GM21576 (cell line): ENCODE measurements around the gene ETNPPL.

Source experiments
- ATAC-seq: cut with Tn5 transposase; IDR thresholded peaks from one replicate; pipeline ENCODE4 v1.9.1; 2021; ENCODE audit warnings: mild to moderate bottlenecking, moderate library complexity; ENCODE audit not compliant: unreplicated experiment

The ETNPPL gene

DNA sequence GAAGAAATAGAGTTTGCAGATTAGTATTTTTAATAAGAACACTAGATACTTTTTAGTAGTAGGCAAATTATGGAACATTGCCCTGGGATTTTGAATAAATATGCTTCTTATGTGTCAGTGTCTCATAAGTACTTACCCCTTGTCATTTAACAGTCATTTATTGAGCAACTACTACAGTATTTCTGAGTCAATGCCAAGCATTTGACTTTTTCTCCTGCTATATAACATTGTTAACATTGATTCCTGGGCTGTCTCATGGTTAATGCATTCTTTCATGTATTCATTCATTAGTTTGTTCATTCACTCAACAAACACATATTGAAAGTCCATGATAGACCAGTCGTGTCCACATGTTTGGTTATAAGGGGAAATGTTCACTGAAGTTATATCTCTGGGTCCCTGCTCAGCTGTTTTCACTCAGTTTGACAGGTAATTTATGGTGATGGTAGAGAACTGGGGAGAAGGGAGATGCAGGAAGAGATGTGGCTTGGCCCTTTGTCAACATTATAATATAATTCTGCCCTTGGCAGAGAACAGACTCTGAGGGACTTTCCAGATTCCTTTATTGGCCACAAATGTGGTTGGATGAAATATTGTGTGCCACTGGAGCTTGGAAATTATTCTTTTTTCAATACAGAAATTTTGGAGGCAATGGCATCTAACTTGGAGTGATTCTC is 62.6 kb downstream of the ETNPPL start:
- ATAC-seq: no peak

DNA sequence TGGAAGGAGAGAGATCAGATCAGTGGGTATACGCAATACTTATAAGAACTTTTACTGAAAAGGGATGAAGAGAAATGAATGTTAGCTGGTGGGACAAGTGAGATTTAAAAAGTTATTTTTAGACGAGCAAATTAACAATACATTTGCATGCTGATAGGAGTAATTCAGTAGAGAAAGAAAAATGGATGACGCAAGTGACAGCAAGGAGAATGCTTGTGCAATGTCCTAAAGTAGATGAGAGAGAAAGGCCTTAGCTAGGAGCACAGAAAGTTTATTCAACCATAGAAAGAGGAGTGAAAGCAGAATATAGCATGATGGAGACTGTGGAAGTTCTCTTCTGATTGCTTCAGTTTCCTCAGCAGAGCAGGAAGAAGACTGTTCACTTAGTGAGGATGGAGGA is 66.7 kb downstream of the ETNPPL start:
- no peak for ATAC-seq

- no peak for ATAC-seq
Measured at GRCh38 chr4:108695062-108695461, 67.8 kb downstream of the ETNPPL start.

DNA sequence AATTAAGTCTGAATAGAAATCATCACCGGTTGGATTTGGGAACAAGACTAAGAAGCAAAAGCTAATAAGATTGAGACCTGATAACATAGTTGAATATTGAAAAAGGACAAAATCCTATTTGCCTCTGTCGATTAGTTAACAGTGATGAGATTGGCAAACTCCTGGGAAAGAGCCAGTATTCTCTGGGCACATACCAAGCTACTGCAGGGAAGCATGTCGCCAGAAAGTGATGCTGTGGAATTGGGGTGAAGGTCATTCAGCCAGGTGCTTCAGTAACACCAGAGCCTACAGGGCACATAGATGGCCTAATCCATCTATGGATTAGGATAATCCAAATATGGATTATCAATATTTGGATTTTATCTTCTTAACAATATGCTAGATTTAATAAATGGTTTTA is 68.4 kb downstream of the ETNPPL start:
- ATAC-seq: no peak

- ATAC-seq: no peak
Measured at GRCh38 chr4:108693819-108694218, 69.0 kb downstream of the ETNPPL start.

DNA sequence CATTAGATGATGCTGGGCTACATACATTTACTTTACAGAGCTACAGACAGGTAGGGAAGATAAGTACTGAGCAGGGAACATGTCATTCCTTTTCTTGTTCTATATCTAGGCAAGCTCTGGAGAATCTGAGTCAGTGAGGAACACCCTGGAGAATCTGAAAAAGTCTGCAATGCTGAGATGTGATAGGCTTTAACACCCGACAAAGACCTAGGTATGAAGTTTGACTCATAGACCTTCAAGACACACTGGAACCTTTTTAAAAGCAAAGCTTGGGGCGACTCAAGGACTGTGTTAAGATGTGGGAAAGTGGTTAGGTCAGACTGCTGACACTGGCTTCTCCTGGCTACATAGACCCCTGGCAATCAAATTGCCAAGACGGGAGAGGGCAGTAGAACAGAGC is 69.6 kb downstream of the ETNPPL start:
- ATAC-seq: no peak
